Erythroblast (primary cell): Measurements from ENCODE around the gene SPTBN1.

Experiments used
- GATA1 ChIP-seq: IDR thresholded peaks from 2 replicates; pipeline ENCODE4 v1.6.1; 2011; ENCODE audit warnings: low read depth, mild to moderate bottlenecking, control low read depth, low read length, moderate library complexity
- POLR2A ChIP-seq: IDR thresholded peaks from 2 replicates; pipeline ENCODE4 v1.6.1; 2011; ENCODE audit warnings: mild to moderate bottlenecking, low read length

- TF ChIP-seq POLR2A (no peak), GATA1 (no peak)
Measured at GRCh38 chr2:54408288-54408687, 47.8 kb upstream of the SPTBN1 start.
